NT2/D1 (cell line): Measurements from ENCODE around the gene DHX58.

Experiments
- DNase-seq: peaks from one replicate; pipeline ENCODE4 v3.0.0-alpha.2; 2011; ENCODE audit warnings: low read depth, low spot score
- H3K27me3 ChIP-seq: 2 replicates; pipeline ENCODE4 v1.6.0; 2011; ENCODE audit warnings: mild to moderate bottlenecking; ENCODE audit not compliant: insufficient read length, insufficient read depth
- H3K36me3 ChIP-seq: 2 replicates; pipeline ENCODE4 v1.6.1; 2011; ENCODE audit warnings: mild to moderate bottlenecking, low read length, mixed read lengths; ENCODE audit not compliant: insufficient read depth, insufficient read length
- H3K4me1 ChIP-seq: 2 replicates; pipeline ENCODE4 v1.5.1; 2011; ENCODE audit not compliant: insufficient read depth, insufficient read length
- H3K4me3 ChIP-seq: 2 replicates; pipeline ENCODE4 v1.5.1; 2011; ENCODE audit warnings: low read depth; ENCODE audit not compliant: insufficient read length
- H3K9ac ChIP-seq: 2 replicates; pipeline ENCODE4 v1.6.0; 2011; ENCODE audit warnings: low read depth; ENCODE audit not compliant: insufficient read length
- H3K9me3 ChIP-seq: 2 replicates; pipeline ENCODE4 v1.5.1; 2011; ENCODE audit warnings: mild to moderate bottlenecking, low read length; ENCODE audit not compliant: insufficient read depth
- SUZ12 ChIP-seq: IDR thresholded peaks from 2 replicates; pipeline ENCODE4 v1.6.1; 2011; ENCODE audit not compliant: insufficient read length, insufficient read depth; ENCODE audit errors: extremely low read depth
- YY1 ChIP-seq: IDR thresholded peaks from 2 replicates; pipeline ENCODE4 v1.6.1; 2011; ENCODE audit not compliant: insufficient read length, insufficient read depth
- ZNF274 ChIP-seq: IDR thresholded peaks from 2 replicates; pipeline ENCODE4 v1.6.1; 2011; ENCODE audit warnings: mild to moderate bottlenecking, low read depth, low read length

Gene DHX58

GRCh38 chr17:42119301-42119700, 6.8 kb upstream of the DHX58 start:
- Histone ChIP-seq H3K4me3 (no peak overlapping the region), H3K9ac (peak overlapping the region; percentile 36), H3K9me3 (no peaks in the 10 kb centered on the region), H3K27me3 (no peaks in the 10 kb centered on the region), H3K4me1 (peaks cover 29% of the 10 kb centered on the region), H3K36me3 (peaks cover 79% of the 10 kb centered on the region)
- DNase-seq, result no peak
- no peak for TF ChIP-seq ZNF274
- no peak for TF ChIP-seq YY1
- TF ChIP-seq SUZ12, result no peak

- Histone ChIP-seq H3K4me1 (peaks cover 28% of the 10 kb centered on the region), H3K9me3 (no peaks in the 10 kb centered on the region), H3K27me3 (no peaks in the 10 kb centered on the region), H3K9ac (peak overlapping the region; percentile 37), H3K36me3 (peaks cover 84% of the 10 kb centered on the region), H3K4me3 (no peak overlapping the region)
- no peak for DNase-seq
- TF ChIP-seq YY1 (no peak), ZNF274 (no peak), SUZ12 (no peak)
Observed at GRCh38 chr17:42118545-42118944, 6.0 kb upstream of the DHX58 start.

GRCh38 chr17:42118126-42118510, 5.6 kb upstream of the DHX58 start:
- H3K4me3 ChIP-seq, result no peak overlapping the region
- no peak for TF ChIP-seq YY1
- no peak for TF ChIP-seq SUZ12
- TF ChIP-seq ZNF274, result no peak
- H3K36me3 ChIP-seq, result peaks cover 85% of the 10 kb centered on the region
- peaks cover 27% of the 10 kb centered on the region for H3K4me1 ChIP-seq
- no peak for DNase-seq
- peak overlapping the region; percentile 37 for H3K9ac ChIP-seq
- H3K27me3 ChIP-seq, result no peaks in the 10 kb centered on the region
- H3K9me3 ChIP-seq, result no peaks in the 10 kb centered on the region

GRCh38 chr17:42117397-42118125, 5.0 kb upstream of the DHX58 start:
- no peak overlapping the region for H3K9ac ChIP-seq
- peaks cover 22% of the 10 kb centered on the region for H3K4me1 ChIP-seq

GRCh38 chr17:42116705-42117396, 4.3 kb upstream of the DHX58 start:
- peaks cover 15% of the 10 kb centered on the region for H3K4me1 ChIP-seq
- peaks cover 80% of the 10 kb centered on the region for H3K36me3 ChIP-seq
- no peak overlapping the region for H3K4me3 ChIP-seq
- H3K27me3 ChIP-seq, result no peaks in the 10 kb centered on the region
- TF ChIP-seq YY1 (no peak), ZNF274 (no peak)
- H3K9me3 ChIP-seq, result no peaks in the 10 kb centered on the region
- no peak overlapping the region for H3K9ac ChIP-seq
- DNase-seq, result peak; percentile 51

More at GRCh38 chr17:42117397-42118125, 5.0 kb upstream of the DHX58 start:
- H3K27me3 ChIP-seq, result no peaks in the 10 kb centered on the region
- no peak for TF ChIP-seq ZNF274
- no peak for TF ChIP-seq YY1
- no peak for TF ChIP-seq SUZ12
- H3K9me3 ChIP-seq, result no peaks in the 10 kb centered on the region
- H3K36me3 ChIP-seq, result peaks cover 85% of the 10 kb centered on the region
- H3K4me3 ChIP-seq, result no peak overlapping the region
- DNase-seq, result no peak

- H3K27me3 ChIP-seq, result no peaks in the 10 kb centered on the region
- no peak overlapping the region for H3K4me3 ChIP-seq
- no peak for DNase-seq
- H3K4me1 ChIP-seq, result peaks cover 2% of the 10 kb centered on the region
- TF ChIP-seq SUZ12, result no peak
- no peak for TF ChIP-seq YY1
- no peak for TF ChIP-seq ZNF274
- peaks cover 65% of the 10 kb centered on the region for H3K36me3 ChIP-seq
- H3K9ac ChIP-seq, result no peak overlapping the region
- no peaks in the 10 kb centered on the region for H3K9me3 ChIP-seq
Observed at GRCh38 chr17:42114118-42114517, 1.6 kb upstream of the DHX58 start.

- Histone ChIP-seq H3K36me3 (peaks cover 59% of the 10 kb centered on the region), H3K4me1 (peaks cover 6% of the 10 kb centered on the region), H3K4me3 (no peak overlapping the region), H3K9me3 (no peaks in the 10 kb centered on the region), H3K27me3 (no peaks in the 10 kb centered on the region), H3K9ac (no peak overlapping the region)
- no peak for DNase-seq
- TF ChIP-seq YY1, result no peak
- no peak for TF ChIP-seq SUZ12
- TF ChIP-seq ZNF274, result no peak
Observed at GRCh38 chr17:42113293-42114069, 967 bp upstream of the DHX58 start.
